ENCODE measurements around the gene PRKCSH. TPM values are rescaled to one million over a fixed set of nuclear protein-coding genes. Genes with fewer than 3 reads are reported as not detected.
"Not testable (repeated sequence)": the region's sequence is repeated elsewhere in the genome, so short reads cannot be mapped to it uniquely, and the experiment has no call there.

PRKCSH gene
- total RNA-seq, 2 experiments from 2014 or later, result 260 to 264 TPM

DNA sequence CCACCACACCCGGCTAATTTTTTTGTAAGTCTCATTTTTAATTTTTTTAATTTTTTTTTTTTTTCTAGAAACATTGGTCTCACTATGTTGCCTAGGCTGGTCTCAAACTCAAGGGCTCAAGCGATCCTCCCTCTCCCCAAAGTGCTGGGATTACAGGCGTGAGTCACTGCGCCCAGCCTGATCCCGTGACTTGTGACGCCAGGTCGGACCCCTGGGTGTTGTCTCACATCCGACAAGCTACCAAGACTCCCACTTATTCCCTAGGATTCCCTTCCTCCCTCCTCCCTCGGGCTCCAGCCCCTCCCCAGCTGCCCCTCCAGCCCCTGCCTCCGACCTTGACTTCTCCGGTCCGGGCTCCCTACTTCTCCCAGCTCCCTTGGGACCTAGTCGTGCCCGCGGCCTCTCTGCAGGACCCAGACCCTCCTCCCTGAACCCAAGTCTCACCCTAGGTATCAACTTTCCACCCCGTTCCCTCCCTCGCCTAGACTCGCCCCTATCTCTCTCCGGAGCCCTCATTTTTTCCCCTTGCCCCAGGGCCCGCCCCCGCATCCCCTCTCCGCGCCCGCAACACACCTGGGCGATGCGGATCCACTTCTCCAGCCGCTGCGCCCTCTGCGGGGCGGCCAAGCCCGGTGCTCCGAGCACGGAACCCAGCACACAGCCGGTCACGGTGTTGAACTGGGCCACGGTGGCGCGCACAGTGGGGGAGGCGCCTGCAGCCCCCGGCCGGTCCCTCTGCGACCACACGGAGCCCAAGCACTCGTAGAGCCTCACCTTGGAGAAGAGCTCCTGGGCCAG lies 29.4 kb upstream of the PRKCSH start:
- Mint-ChIP-seq H3K27ac (no peak overlapping the region), H3K4me1 (ENCODE audit: low read depth) (no peaks in the 10 kb centered on the region), H3K36me3 (no peaks in the 10 kb centered on the region), H3K4me3 (no peak overlapping the region), H3K9me3 (no peaks in the 10 kb centered on the region), H3K27me3 (peaks cover 8% of the 10 kb centered on the region)
- peak; percentile 58 for DNase-seq
- POLR2A ChIA-PET, result interaction anchor here (1.1 kb wide), 1 partner anchor 10 kb away, joined by 3 read pairs; no protein-coding TSS in a partner anchor
- intact Hi-C loops (cut with micrococcal nuclease), result no loop called here
- CTCF ChIA-PET, result interaction anchor here (0.7 to 1.5 kb wide), 3 partner anchors 29 to 114 kb away, joined by 3 to 4 read pairs (median 3); no protein-coding TSS in a partner anchor

DNA sequence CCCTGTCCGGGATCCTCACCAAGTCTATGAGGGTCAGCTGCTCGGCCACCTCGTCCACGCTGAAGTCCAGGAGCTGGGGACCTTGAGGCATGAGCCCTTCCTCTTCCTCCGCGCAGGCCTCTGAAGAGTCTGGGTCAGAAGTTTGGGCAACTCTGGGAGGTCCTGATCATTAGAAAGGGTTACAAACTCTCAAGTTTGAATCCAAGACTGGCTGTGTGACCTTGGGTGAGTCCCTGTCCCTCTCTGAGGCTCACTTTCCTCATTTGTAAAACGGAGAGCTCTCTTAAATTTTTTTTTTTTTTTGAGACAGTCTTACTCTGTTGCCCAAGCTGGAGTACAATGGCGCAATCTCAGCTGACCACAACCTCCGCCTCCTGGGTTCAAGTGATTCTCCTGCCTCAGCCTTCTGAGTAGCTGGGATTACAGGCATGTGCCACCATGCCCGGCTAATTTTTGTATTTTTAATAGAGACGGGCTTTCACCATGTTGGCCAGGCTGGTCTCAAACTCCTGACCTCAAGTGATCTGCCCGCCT lies 28.7 kb upstream of the PRKCSH start:
- peaks cover 11% of the 10 kb centered on the region for H3K27me3 Mint-ChIP-seq
- H3K9me3 Mint-ChIP-seq; intact Hi-C loops (cut with micrococcal nuclease); H3K4me1 Mint-ChIP-seq (ENCODE audit: low read depth); H3K27ac Mint-ChIP-seq; DNase-seq; H3K4me3 Mint-ChIP-seq; H3K36me3 Mint-ChIP-seq: not testable (repeated sequence)
- ChIA-PET POLR2A (interaction anchor here (1.1 kb wide), 1 partner anchor 9 kb away, joined by 3 read pairs; no protein-coding TSS in a partner anchor), CTCF (interaction anchor here (0.7 to 1.5 kb wide), 2 partner anchors 25 to 29 kb away, joined by 3 to 4 read pairs; no protein-coding TSS in a partner anchor)

DNA sequence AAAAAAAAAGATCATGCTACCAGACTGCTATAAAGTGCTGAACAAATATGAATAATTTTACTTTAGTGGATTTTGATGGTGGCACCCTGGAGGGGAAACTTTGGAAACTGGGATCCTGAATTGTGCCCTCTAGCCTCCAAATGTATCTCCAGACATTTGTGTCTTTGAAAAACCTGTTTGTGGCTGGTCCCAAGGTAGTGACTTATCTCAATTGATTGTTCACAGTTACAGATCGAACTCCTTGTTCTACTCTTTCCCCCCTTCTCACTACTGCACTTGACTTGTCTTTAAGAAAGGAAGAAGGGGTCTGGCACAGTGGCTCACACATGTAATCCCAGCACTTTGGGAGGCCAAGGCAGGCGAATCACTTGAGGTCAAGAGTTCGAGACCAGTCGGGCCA lies 26.8 kb upstream of the PRKCSH start:
- H3K4me1 Mint-ChIP-seq (ENCODE audit: low read depth), result no peaks in the 10 kb centered on the region
- no peak for DNase-seq
- ChIA-PET CTCF (no interaction called here), POLR2A (no interaction called here)
- H3K36me3 Mint-ChIP-seq, result no peaks in the 10 kb centered on the region
- intact Hi-C loops (cut with micrococcal nuclease), result no loop called here
- H3K27me3 Mint-ChIP-seq, result peaks cover 11% of the 10 kb centered on the region
- no peak overlapping the region for H3K27ac Mint-ChIP-seq
- no peaks in the 10 kb centered on the region for H3K9me3 Mint-ChIP-seq
- no peak overlapping the region for H3K4me3 Mint-ChIP-seq

DNA sequence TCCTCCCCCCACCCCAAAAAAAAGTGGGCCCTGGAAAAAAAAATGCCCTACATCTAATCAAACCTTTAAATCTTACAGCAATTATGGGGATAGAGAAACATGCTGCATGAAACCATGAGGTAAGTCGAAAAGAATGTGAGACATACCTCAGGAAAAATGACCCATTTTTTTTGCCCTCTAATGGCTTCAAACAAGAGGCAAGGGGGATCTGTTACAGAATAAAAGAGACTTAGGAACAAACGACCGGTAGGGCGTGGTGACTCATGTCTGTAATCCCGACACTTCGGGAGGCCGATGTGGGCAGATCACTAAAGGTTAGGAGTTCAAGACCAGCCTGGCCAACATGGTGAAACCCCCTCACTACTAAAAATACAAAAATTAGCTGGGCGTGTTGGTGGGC lies 24.8 kb upstream of the PRKCSH start:
- no peak overlapping the region for H3K27ac Mint-ChIP-seq
- CTCF ChIA-PET, result no interaction called here
- no peaks in the 10 kb centered on the region for H3K4me1 Mint-ChIP-seq (ENCODE audit: low read depth)

DNA sequence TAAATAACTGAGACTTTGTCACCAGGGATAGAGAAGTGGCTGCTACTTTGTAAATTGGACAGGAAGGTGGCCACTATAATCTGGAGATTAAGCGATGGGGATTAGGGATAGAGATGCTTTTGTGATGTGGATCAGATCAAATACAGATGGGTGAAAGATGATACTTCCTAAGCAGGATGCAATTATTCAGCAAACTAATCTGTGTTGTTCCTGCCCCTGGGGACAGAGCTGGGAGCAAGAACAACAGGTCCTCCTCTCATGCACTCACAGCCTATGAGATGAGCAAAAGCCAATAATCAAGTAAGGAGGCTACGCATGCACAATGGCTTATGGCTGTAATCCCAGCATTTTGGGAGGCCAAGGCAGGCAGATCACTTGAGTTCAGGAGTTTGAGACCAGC lies 20.9 kb upstream of the PRKCSH start:
- H3K9me3 Mint-ChIP-seq, result no peaks in the 10 kb centered on the region
- H3K4me3 Mint-ChIP-seq, result no peak overlapping the region
- no peak overlapping the region for H3K27ac Mint-ChIP-seq
- ChIA-PET CTCF (no interaction called here), POLR2A (no interaction called here)
- peaks cover 19% of the 10 kb centered on the region for H3K27me3 Mint-ChIP-seq
- no peak for DNase-seq
- H3K36me3 Mint-ChIP-seq, result no peaks in the 10 kb centered on the region
- H3K4me1 Mint-ChIP-seq (ENCODE audit: low read depth), result peaks cover 5% of the 10 kb centered on the region
- intact Hi-C loops (cut with micrococcal nuclease), result no loop called here

More for the DNA sequence above, 24.8 kb upstream of the PRKCSH start:
- intact Hi-C loops (cut with micrococcal nuclease), result no loop called here
- Mint-ChIP-seq H3K27me3 (peaks cover 11% of the 10 kb centered on the region), H3K9me3 (no peaks in the 10 kb centered on the region), H3K4me3 (no peak overlapping the region), H3K36me3 (no peaks in the 10 kb centered on the region)
- DNase-seq, result no peak
- POLR2A ChIA-PET, result no interaction called here

DNA sequence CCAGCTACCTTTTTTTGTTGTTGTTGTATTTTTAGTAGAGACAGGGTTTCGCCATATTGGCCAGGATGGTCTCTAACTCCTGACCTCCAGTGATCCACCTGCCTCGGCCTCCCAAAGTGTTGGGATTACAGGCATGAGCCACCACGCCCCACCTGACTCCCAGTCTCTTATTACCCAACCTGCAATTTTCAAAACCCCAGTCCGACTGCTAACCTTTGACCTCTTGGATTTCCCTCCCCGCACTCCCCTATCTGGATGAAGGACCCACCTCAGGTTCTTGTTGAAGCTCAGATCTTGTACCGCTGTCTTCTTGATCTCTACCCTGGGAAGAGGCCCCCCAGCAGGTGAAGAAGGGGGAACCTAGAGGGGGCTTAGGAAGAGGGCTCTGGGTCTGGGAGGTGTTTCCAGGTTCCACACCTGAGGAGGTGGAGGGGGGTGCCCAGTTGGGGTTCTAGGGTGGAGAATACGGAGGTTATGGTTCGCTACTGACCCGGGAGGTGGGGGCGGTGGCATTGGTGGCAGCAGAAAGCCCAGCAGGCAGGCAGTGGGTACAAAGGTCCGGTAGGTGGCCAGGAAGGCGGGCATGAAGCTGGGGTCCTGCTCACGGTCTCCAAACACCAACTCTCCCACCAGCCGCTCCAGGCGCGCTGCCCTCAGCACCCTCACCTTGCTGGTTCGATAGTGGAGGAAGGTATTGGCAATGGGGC lies 18.9 kb upstream of the PRKCSH start:
- intact Hi-C loops (cut with micrococcal nuclease), result no loop called here
- CTCF ChIA-PET, result interaction anchor here (1.0 kb wide), 1 partner anchor 35 kb away, joined by 3 read pairs; no protein-coding TSS in a partner anchor
- POLR2A ChIA-PET, result interaction anchor here (0.7 kb wide), 1 partner anchor 10 kb away, joined by 3 read pairs; no protein-coding TSS in a partner anchor
- Mint-ChIP-seq H3K4me1 (ENCODE audit: low read depth) (peaks cover 17% of the 10 kb centered on the region), H3K27ac (no peak overlapping the region), H3K9me3 (no peaks in the 10 kb centered on the region), H3K4me3 (no peak overlapping the region), H3K27me3 (peaks cover 26% of the 10 kb centered on the region), H3K36me3 (no peaks in the 10 kb centered on the region)
- no peak for DNase-seq

DNA sequence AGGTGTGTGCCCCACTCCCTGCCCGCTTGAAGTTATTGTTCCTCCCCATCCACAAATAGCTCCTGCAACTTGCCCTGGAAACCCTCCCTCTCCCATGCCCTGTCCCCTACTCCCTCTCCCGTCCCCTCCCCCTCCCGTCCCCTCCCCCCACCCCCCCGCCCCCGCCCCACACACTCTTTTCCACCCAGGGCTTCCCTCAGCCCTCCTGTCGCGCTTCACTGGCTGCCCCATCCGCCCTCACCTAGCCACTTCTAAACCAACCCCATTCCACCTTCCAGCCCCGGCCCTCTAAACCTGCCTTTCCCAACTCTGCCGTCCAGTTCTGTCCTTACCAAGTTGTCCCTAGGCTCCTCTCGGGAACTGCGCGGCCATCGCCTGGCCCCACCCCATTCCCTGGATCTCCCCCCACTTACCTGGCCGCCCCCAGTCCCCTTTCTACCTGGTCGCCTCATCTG lies 17.3 kb upstream of the PRKCSH start:
- Mint-ChIP-seq H3K36me3 (no peaks in the 10 kb centered on the region), H3K27me3 (peaks cover 38% of the 10 kb centered on the region), H3K27ac (no peak overlapping the region), H3K4me1 (ENCODE audit: low read depth) (peaks cover 30% of the 10 kb centered on the region), H3K4me3 (no peak overlapping the region), H3K9me3 (no peaks in the 10 kb centered on the region)
- intact Hi-C loops (cut with micrococcal nuclease), result no loop called here
- ChIA-PET POLR2A (no interaction called here), CTCF (no interaction called here)
- no peak for DNase-seq

DNA sequence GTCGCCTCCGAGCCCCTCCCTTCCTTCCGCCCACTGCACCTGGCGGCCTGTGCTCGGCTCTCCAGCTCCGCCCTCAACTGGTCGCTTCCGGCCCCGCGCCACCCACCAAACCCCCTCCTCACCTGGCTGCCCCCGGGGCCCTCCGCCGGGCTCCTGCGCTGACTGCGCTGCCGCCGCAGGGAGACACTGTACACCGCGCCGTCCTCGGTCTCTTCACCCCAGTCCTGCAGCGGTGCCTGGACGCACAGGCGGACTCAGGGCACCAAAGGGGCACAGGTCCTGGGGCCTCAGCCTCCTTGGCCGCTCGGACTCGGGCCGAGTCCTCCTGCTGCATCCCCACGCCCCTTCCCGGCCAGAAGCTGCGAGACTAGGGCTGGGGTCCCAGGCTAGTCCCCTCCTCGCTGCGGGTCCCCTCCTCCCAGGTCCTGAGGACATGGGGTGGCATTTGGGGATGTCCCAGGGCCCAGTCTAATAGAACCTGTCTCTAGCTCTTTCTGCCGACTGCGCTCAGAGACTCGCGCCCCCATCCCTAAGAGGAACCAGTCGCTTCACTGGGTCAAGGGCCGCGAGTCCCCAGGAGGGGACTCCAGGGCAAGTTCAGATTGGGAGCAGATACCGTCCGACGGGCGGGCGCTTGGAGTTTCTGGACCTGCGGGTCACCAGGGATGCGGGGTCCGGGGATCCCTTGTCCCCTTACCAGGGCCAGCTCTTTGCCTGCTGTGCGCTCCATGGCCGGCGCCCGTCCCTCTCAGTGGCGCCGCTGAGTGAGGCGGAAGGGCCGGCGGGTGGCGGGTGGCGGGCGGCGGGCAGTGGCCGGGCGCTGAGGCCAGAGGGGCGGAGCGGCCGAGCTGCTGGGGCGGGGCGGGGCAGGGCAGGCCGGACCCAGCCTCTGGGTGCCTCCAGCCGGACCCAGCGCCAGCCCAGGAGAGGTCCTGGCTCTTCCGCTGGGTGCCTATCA lies 16.6 kb upstream of the PRKCSH start, which contains the start of gene RGL3:
Gene RGL3, minus strand, starts transcription at position 766 of the 958 bp plus-strand sequence. Its CDS starts 36 bp downstream, at position 730.
- no peak for DNase-seq
- CTCF ChIA-PET, result interaction anchor here (1.9 kb wide), 1 partner anchor 64 kb away, joined by 4 read pairs; no protein-coding TSS in a partner anchor
- H3K27me3 Mint-ChIP-seq, result peaks cover 45% of the 10 kb centered on the region

DNA sequence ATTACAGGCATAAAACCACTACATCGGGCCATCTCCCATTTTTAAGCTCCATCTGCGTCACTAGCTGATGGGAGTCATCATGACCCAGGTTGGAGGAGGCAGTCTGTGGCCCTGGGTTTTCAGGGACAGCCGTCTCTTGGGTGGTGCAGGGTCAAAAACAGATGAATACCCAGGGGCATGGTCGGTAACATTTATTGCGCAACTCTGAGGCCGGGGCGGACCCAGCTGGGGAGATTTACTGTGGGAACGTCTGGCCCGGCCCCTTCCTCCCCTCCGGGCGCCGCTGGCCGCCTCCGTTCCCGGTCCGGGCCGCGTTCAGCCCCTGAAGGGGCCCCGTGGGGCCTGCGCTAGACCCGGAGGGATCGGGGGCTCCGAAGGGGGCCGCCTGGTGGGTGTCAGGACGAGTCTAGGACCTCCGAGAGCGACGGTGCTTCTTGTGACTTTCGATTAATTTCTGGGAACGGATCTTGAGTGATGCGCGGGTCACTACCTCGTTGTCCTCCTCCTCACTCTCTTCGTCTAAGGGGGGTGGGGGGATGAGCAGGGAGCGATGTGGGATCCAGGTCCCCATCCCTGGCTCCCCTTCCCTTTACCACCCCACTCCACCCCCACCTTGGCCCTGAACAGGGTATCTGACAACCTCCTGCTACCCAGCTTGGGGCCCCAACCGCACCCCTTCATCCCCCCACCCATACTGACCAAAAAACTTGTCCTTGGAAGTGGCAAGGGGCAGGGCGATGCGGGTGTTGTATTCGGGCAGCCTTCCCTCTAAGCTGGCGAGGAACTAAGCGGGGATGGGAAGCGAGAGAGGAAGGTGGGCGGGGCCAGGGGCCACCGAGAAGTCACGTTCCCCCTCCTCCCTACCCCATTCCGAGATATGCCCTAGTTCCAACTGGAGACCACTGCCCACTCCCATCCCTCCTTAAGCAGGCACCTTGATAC lies 14.7 kb upstream of the PRKCSH start:
- no peaks in the 10 kb centered on the region for H3K36me3 Mint-ChIP-seq
- peaks cover 39% of the 10 kb centered on the region for H3K4me1 Mint-ChIP-seq (ENCODE audit: low read depth)
- H3K27me3 Mint-ChIP-seq, result peaks cover 48% of the 10 kb centered on the region
- ChIA-PET CTCF (interaction anchor here (0.5 to 3.1 kb wide), 6 partner anchors 14 to 62 kb away, joined by 3 to 20 read pairs (median 6); partner anchors contain the start of genes ODAD3 and PRKCSH), POLR2A (interaction anchor here (1.0 to 1.2 kb wide), 3 partner anchors 46 to 74 kb away, joined by 3 read pairs; partner anchors contain the start of genes CCDC159, SWSAP1 and TMEM205)
- intact Hi-C loops (cut with micrococcal nuclease), result no loop called here
- H3K27ac Mint-ChIP-seq, result no peak overlapping the region
- peak overlapping the region; percentile 62 for H3K4me3 Mint-ChIP-seq
- H3K9me3 Mint-ChIP-seq, result no peaks in the 10 kb centered on the region
- DNase-seq, result no peak

More for the DNA sequence above, 16.6 kb upstream of the PRKCSH start, which contains the start of gene RGL3:
- Mint-ChIP-seq H3K9me3 (no peaks in the 10 kb centered on the region), H3K4me3 (no peak within 1 kb of the TSS), H3K36me3 (no peaks in the 10 kb centered on the region), H3K27ac (no peak within 1 kb of the TSS), H3K4me1 (ENCODE audit: low read depth) (peaks cover 38% of the 10 kb centered on the region)
- POLR2A ChIA-PET, result interaction anchor here (0.6 to 1.0 kb wide), 2 partner anchors 64 to 284 kb away, joined by 3 read pairs; no protein-coding TSS in a partner anchor
- intact Hi-C loops (cut with micrococcal nuclease), result no loop called here

DNA sequence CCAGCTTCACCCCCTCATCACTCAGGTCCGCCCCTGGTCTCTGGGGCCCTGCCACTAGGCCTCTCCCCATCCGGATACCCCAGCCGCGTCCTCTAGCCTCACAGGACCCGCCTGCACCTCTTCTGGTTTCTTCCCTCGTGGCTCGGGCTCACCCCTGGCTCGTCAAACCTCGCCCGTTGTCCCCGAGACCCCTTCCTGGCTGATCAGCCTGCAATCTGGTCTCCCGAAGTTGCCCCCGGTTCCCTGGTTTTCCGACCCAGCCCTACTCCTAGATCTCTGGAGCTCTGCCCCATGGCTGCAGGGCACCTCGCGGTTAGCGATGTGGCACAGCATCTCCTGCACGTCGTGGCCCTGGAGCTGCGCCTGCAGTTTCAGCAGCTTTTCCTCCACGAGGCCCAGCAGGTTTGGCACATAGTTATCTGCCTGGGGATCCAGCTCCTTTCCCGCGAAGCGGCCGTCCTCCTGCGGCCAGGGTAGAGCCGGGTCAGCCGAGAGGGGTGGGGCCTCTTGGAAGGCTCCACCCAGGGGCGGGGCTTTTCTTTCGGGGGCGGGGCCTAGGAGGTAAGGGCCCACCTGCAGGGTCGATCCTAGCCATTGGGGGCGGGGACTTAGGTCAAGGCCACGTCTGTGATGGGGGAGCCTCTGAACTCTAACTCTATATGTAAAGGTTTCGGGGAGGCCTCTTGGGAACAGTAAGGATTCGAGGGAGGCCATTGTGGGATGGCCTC lies 13.9 kb upstream of the PRKCSH start:
- intact Hi-C loops (cut with micrococcal nuclease), result loop anchor here (1.0 kb wide), 1 partner anchor 14 kb away; the partner anchor contains the start of genes ODAD3 and PRKCSH
- ChIA-PET POLR2A (interaction anchor here (1.0 kb wide), 1 partner anchor 75 kb away, joined by 3 read pairs; the partner anchor contains the start of genes CCDC159 and TMEM205), CTCF (interaction anchor here (1.0 to 3.1 kb wide), 7 partner anchors 9 to 61 kb away, joined by 3 to 20 read pairs (median 5); partner anchors contain the start of genes EPOR, ODAD3 and PRKCSH)
- peak; percentile 67 for DNase-seq
- H3K4me1 Mint-ChIP-seq (ENCODE audit: low read depth), result peaks cover 39% of the 10 kb centered on the region
- no peak overlapping the region for H3K27ac Mint-ChIP-seq
- H3K9me3 Mint-ChIP-seq, result no peaks in the 10 kb centered on the region
- H3K4me3 Mint-ChIP-seq, result peak overlapping the region; percentile 62
- H3K36me3 Mint-ChIP-seq, result no peaks in the 10 kb centered on the region
- peaks cover 47% of the 10 kb centered on the region for H3K27me3 Mint-ChIP-seq

All from activated CD4-positive, alpha-beta memory T cell treated with anti-CD3 and anti-CD28 coated beads for 36 hours (primary cell).